Choroid plexus epithelial cell (primary cell): Measurements from ENCODE around the gene NAA25.

Source experiments
- DNase-seq: peaks from one replicate; pipeline ENCODE4 v3.0.0-alpha.2; 2010; ENCODE audit warnings: low read depth
- H3K4me3 ChIP-seq: 2 replicates; pipeline ENCODE4 v1.5.1; 2011; ENCODE audit warnings: low read depth, mild to moderate bottlenecking, control low read depth, low read length, moderate library complexity
- CTCF ChIP-seq: conservative IDR thresholded peaks from 2 replicates; pipeline ENCODE4 v1.5.1; 2011; ENCODE audit warnings: low read depth, mild to moderate bottlenecking, control low read depth, inconsistent platforms, low read length, moderate library complexity

NAA25 gene

GRCh38 chr12:112108202-112109079 lies at the start of gene NAA25:
NAA25 (minus strand) TSS chr12:112108783; CDS start chr12:112108773, 10 bp downstream.
- H3K4me3 ChIP-seq = peak within 1 kb of the TSS; percentile 94
- peak; percentile 89 for DNase-seq
- no peak for TF ChIP-seq CTCF

DNA sequence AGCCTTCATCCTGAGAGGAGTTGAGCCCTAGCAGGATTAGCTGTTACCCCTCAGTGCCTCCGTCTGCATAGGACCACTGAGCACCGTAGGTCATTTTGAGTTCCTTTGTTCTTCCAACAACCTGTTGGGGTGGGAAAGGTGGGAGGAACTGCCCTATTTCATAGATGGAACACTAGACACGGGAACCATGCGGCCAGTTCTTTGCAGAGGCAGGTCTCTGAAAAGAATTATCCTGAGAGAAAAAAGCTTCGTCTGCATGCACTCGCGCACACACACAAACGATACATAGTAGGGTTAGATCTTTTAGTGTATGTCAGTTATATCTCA lies 45.3 kb upstream of the NAA25 start:
- TF ChIP-seq CTCF = no peak
- no peak for DNase-seq
- no peak overlapping the region for H3K4me3 ChIP-seq

DNA sequence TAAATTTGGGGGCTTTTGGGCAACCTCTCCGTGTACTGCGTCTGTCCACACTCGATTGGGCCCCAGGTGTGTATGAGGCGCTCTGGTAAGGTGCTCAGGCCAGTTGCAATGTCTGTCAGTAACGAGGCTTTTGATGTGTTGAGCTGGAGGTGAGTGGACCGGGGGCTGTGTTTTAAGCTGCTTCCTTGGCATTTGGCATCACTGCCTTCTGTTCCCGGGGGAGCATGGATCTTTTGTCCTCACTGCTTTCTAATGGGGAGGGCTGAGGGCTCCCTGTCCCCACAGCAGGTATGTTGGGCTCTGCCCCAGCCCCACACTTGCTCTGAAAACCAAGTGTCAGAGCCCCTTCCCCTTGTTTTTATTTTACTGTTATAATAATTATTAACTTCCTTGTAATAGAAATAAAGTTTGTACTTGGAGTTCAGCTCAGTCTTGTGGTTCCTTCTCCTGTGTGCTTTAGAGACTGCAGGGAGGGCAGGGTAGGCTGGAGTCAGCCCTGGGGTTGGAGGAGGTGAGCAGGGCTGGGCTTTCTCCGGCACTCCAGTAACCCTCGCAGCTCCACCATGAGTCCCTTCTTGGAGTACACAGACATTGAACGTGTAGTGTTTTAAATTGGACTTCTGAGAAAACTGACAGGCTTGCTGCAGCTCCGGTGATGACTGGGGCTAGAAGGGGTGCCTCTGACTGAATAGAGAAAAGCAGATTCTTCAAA lies 44.8 kb upstream of the NAA25 start:
- H3K4me3 ChIP-seq = no peak overlapping the region
- DNase-seq = no peak
- no peak for TF ChIP-seq CTCF

DNA sequence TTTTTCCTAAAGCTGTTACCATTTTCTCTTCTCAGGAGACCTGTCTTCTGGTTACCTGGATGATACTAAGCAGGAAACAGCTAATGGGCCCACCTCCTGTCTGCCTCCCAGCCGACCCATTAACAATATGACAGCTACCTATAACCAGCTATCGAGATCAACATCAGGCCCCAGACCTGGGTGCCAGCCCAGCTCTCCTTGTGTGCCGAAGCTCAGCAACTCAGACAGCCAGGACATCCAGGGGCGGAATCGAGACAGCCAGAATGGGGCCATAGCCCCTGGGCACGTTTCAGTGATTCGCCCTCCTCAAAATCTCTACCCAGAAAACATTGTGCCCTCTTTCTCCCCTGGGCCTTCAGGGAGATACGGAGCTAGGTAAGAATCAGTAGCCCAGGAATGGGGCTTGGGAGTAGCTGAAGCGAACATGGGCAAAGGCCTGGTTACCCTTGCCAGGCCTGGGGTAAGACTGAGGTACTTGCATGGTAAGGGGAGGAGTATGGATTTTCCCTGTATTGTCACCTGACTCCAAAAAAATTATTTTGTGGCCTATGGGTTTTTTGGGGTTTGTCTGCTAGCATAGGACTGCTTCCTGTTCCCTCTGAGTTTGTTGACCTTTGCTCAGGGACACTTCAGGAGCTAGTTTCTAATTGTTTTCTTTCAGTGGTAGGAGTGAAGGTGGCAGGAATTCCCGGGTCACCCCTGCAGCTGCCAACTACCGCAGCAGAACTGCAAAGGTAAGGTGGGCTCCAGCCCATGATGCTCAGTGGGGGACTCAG lies 43.4 kb upstream of the NAA25 start:
- H3K4me3 ChIP-seq = no peak overlapping the region
- no peak for TF ChIP-seq CTCF
- no peak for DNase-seq

DNA sequence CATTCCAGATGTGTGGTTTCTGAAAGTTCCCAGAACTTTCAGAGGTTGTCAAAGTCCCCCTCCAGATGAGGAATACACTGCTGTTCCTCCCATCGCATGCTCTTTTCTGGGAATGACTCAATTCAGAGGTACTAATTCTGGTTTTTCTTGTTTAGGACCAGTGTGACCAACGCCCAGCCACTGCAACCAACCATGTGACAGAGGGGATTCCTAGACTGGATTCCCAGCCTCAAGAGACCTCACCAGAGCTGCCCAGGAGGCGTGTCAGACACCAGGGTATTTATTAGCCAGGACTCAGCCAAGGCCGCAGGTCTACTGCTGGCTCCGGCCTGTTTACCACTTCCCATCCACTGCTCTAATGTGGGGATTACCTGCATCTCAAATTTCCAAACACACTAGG lies 41.0 kb upstream of the NAA25 start:
- TF ChIP-seq CTCF = no peak
- no peak overlapping the region for H3K4me3 ChIP-seq
- no peak for DNase-seq

DNA sequence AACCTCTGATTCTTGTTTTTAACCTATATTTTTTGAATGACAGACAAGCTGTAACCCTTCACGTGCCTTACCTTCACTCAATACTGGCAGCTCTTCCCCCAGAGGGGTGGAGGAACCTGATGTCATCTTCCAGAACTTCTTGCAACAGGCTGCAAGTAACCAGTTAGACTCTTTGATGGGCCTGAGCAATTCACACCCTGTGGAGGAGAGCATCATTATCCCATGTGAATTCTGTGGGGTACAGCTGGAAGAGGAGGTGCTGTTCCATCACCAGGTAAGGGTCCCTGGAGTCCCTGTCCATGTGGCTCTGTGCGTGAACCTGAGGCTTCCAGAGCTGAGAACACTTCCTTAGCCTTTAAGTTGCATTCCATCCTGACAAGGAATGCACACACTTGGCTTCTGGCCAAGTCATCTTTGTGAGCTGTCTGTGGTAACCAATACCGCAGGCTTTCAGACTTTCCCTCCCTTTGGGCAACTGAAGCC lies 39.5 kb upstream of the NAA25 start:
- TF ChIP-seq CTCF = no peak
- H3K4me3 ChIP-seq = no peak overlapping the region
- peak; percentile 95 for DNase-seq
